Caco-2 (cell line): ENCODE data around the gene OR2M3. TPM values are rescaled to one million over a fixed set of nuclear protein-coding genes. Genes with fewer than 3 reads are reported as not detected.

ENCODE experiments used
- BruUV-seq: library from RNA; stranded (reverse); fragments of 400-500 nt; replicated peaks from 2 replicates; lab custom pipeline; 2021; lab: Mats Ljungman, UMichigan
- CTCF ChIA-PET: fragments of 300-600 bp; sonication (Branson Sonifier 250); formaldehyde crosslinking; loops from one replicate; lab custom pipeline; 2022; ENCODE audit warnings: antibody characterized with exemption; lab: Charles Lee
- POLR2A ChIA-PET: fragments of 300-600 bp; sonication (Branson Sonifier 250); formaldehyde crosslinking; loops from one replicate; lab custom pipeline; 2022; ENCODE audit warnings: antibody characterized with exemption; lab: Charles Lee
- DNase-seq, 2 experiments: peaks; one replicate each; pipeline versions ENCODE4 v3.0.0 to v3.0.0-alpha.2; 2020 to 2022
- H3K27me3 ChIP-seq: replicated peaks from 2 replicates; pipeline ENCODE4 v1.6.0; 2011; ENCODE audit warnings: low read length; ENCODE audit not compliant: control insufficient read depth, insufficient read depth
- H3K36me3 ChIP-seq: 2 replicates; pipeline ENCODE4 v1.5.1; 2011; ENCODE audit warnings: low read length; ENCODE audit not compliant: control insufficient read depth, insufficient read depth
- H3K4me1 ChIP-seq: fragments of 250-450 bp; sonication (Bioruptor Pico); 2 replicates; pipeline ENCODE4 v1.5.1; 2020; ENCODE audit warnings: mild to moderate bottlenecking
- H3K4me3 ChIP-seq: 2 replicates; pipeline ENCODE4 v1.5.1; 2011; ENCODE audit warnings: low read depth, mild to moderate bottlenecking, control low read depth, low read length
- H3K9me3 ChIP-seq: fragments of 250-450 bp; sonication (Bioruptor Pico); 2 replicates; pipeline ENCODE4 v1.5.1; 2020; ENCODE audit warnings: mild to moderate bottlenecking, moderate library complexity
- H3K27ac Mint-ChIP-seq: one replicate; pipeline ENCODE4 v1.8.0; 2022; ENCODE audit warnings: mixed read lengths; ENCODE audit not compliant: unreplicated experiment
- H3K27me3 Mint-ChIP-seq: one replicate; pipeline ENCODE4 v1.8.0; 2022; ENCODE audit warnings: mixed read lengths; ENCODE audit not compliant: insufficient read depth, unreplicated experiment
- H3K36me3 Mint-ChIP-seq: one replicate; pipeline ENCODE4 v1.8.0; 2022; ENCODE audit warnings: mild to moderate bottlenecking, mixed read lengths; ENCODE audit not compliant: insufficient read depth, unreplicated experiment
- H3K4me1 Mint-ChIP-seq: one replicate; pipeline ENCODE4 v1.8.0; 2022; ENCODE audit warnings: low read depth, mixed read lengths; ENCODE audit not compliant: unreplicated experiment
- H3K4me3 Mint-ChIP-seq: one replicate; pipeline ENCODE4 v1.8.0; 2022; ENCODE audit warnings: mild to moderate bottlenecking, moderate library complexity, mixed read lengths; ENCODE audit not compliant: unreplicated experiment
- H3K9me3 Mint-ChIP-seq: one replicate; pipeline ENCODE4 v1.8.0; 2022; ENCODE audit warnings: mixed read lengths; ENCODE audit not compliant: unreplicated experiment
- intact Hi-C: fragments of 100-400 bp; cut with micrococcal nuclease; formaldehyde crosslinking; loops from one replicate; pipeline ENCODE4 v1.10.0; 2022; ENCODE audit not compliant: unreplicated experiment
- total RNA-seq: library from RNA; stranded (reverse); gene quantifications from 2 replicates; pipeline ENCODE4 v1.2.3, GENCODE V29; 2022
- TF ChIP-seq, protein P1 (sequence below), 2 experiments: fragments of 200-600 bp in 1 of 2; IDR thresholded peaks; 1 replicate in 1 of 2; 2 replicates in 1 of 2; pipeline versions ENCODE4 v1.5.1 to v1.8.0; 2011 to 2022; ENCODE audit warnings: antibody characterized with exemption in 1 of 2, control low read depth in 1 of 2, inconsistent platforms in 1 of 2, low read depth in 1 of 2, low read length in 1 of 2, mild to moderate bottlenecking in 1 of 2, moderate library complexity in 1 of 2; ENCODE audit not compliant: insufficient read depth in 1 of 2, severe bottlenecking in 1 of 2, unreplicated experiment in 1 of 2

OR2M3 gene
- total RNA-seq, 1 experiment from 2014 or later: not detected

DNA sequence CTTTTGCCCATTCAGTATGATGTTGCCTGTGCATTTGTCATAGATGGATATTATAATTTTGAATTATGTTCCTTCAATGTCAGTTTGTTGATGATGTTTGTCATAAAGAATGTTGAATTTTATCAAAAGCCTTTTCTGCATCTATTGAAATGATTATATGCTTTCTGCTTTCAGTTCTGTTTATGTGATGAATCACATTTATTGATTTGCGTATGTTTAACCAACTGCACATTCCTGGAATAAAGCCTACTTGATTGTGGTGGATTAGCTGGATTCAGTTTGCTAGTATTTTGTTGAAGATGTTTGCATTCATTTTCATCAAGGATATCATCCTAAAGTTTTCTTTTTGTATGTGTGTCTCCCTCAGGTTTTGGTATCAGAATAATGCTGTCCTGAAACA lies 28.5 kb downstream of the OR2M3 start:
- no peaks in the 10 kb centered on the region for H3K4me1 ChIP-seq
- no peaks in the 10 kb centered on the region for H3K4me1 Mint-ChIP-seq
- no peak for DNase-seq
- intact Hi-C loops: no loop called here
- H3K27me3 Mint-ChIP-seq: no peaks in the 10 kb centered on the region
- no TSS peak for BruUV-seq
- no peak overlapping the region for H3K4me3 ChIP-seq
- TF ChIP-seq, protein P1, sequence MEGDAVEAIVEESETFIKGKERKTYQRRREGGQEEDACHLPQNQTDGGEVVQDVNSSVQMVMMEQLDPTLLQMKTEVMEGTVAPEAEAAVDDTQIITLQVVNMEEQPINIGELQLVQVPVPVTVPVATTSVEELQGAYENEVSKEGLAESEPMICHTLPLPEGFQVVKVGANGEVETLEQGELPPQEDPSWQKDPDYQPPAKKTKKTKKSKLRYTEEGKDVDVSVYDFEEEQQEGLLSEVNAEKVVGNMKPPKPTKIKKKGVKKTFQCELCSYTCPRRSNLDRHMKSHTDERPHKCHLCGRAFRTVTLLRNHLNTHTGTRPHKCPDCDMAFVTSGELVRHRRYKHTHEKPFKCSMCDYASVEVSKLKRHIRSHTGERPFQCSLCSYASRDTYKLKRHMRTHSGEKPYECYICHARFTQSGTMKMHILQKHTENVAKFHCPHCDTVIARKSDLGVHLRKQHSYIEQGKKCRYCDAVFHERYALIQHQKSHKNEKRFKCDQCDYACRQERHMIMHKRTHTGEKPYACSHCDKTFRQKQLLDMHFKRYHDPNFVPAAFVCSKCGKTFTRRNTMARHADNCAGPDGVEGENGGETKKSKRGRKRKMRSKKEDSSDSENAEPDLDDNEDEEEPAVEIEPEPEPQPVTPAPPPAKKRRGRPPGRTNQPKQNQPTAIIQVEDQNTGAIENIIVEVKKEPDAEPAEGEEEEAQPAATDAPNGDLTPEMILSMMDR (IDR thresholded peaks at IDR 0.05; ENCODE audit: insufficient read depth in 1 of 2, low read depth in 1 of 2, low read length in 1 of 2, severe bottlenecking in 1 of 2, unreplicated experiment in 1 of 2): no peak
- H3K36me3 Mint-ChIP-seq: no peaks in the 10 kb centered on the region
- H3K27ac Mint-ChIP-seq: no peak overlapping the region
- no peaks in the 10 kb centered on the region for H3K9me3 Mint-ChIP-seq
- ChIA-PET CTCF (no interaction called here), POLR2A (no interaction called here)
- no peaks in the 10 kb centered on the region for H3K36me3 ChIP-seq
- H3K4me3 Mint-ChIP-seq: no peak overlapping the region
- no peaks in the 10 kb centered on the region for H3K27me3 ChIP-seq
- H3K9me3 ChIP-seq: no peaks in the 10 kb centered on the region

DNA sequence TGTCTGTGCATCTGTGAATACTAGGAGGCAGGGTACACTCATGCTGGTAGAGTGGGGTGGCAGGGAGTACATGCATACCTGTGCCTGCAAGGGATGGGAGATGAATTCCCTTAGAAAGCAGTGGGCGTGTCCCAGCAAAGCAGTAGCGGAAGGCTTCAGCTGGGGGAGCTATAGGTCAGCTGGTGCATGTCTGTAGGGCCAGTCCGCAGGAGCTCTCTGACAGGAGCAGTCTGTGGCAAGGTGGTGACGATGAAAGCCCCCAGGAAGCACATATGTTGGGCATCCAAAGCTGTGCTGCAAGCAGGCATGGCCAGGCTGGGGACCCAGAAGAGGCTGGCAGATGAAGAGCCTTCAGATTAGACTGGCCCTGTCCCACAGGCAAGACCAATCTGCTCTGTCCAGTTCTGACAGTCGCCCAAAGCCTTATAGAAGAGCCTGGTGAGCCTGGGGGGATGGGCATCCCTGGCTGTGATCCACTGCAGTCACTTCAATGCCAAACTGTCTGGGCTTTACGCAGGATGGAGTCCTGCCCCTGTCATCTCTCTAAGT lies 32.4 kb downstream of the OR2M3 start:
- Mint-ChIP-seq H3K4me1 (no peaks in the 10 kb centered on the region), H3K27me3 (no peaks in the 10 kb centered on the region), H3K4me3 (no peak overlapping the region), H3K36me3 (no peaks in the 10 kb centered on the region), H3K27ac (no peak overlapping the region), H3K9me3 (no peaks in the 10 kb centered on the region)
- Histone ChIP-seq H3K27me3 (no peaks in the 10 kb centered on the region), H3K4me3 (no peak overlapping the region), H3K4me1 (no peaks in the 10 kb centered on the region), H3K36me3 (no peaks in the 10 kb centered on the region), H3K9me3 (no peaks in the 10 kb centered on the region)
- intact Hi-C loops: no loop called here
- POLR2A ChIA-PET: no interaction called here
- no TSS peak for BruUV-seq
- TF ChIP-seq, protein P1 (IDR thresholded peaks at IDR 0.05; ENCODE audit: insufficient read depth in 1 of 2, low read depth in 1 of 2, low read length in 1 of 2, severe bottlenecking in 1 of 2, unreplicated experiment in 1 of 2): no peak
- no peak for DNase-seq
- CTCF ChIA-PET: no interaction called here

DNA sequence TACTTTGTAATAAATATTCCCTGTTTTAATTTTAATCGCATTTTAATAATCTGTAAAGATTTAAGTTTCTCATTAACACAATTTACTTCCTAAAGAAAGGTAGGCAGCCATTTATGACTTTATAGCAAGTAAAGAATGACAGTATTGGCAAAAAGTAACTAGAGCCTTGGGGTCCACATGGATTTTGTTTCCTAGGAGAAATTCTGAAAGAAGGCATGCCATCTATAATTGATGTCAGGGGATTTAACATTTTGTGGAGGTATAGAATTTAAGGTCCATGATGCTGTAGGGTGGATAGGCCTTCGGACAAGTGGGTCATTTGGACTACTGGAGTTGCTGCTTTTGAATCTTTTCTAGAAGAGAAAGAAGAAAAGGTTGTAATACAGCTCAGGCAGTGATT lies 34.1 kb downstream of the OR2M3 start, which contains the start of gene OR2M4:
TSS of gene OR2M4 (plus strand) at position 301 of the 400 bp plus-strand sequence. CDS start 7,512 bp downstream, outside the sequence.
- H3K27ac Mint-ChIP-seq: no peak within 1 kb of the TSS
- Histone ChIP-seq H3K4me1 (no peaks in the 10 kb centered on the region), H3K27me3 (no peaks in the 10 kb centered on the region), H3K4me3 (no peak within 1 kb of the TSS), H3K9me3 (no peaks in the 10 kb centered on the region), H3K36me3 (no peaks in the 10 kb centered on the region)
- POLR2A ChIA-PET: no interaction called here
- DNase-seq: no peak
- intact Hi-C loops: no loop called here
- CTCF ChIA-PET: no interaction called here
- no peaks in the 10 kb centered on the region for H3K4me1 Mint-ChIP-seq
- TF ChIP-seq, protein P1 (IDR thresholded peaks at IDR 0.05; ENCODE audit: insufficient read depth in 1 of 2, low read depth in 1 of 2, low read length in 1 of 2, severe bottlenecking in 1 of 2, unreplicated experiment in 1 of 2): no peak
- H3K9me3 Mint-ChIP-seq: no peaks in the 10 kb centered on the region
- no peaks in the 10 kb centered on the region for H3K36me3 Mint-ChIP-seq
- no peak within 1 kb of the TSS for H3K4me3 Mint-ChIP-seq
- no TSS peak for BruUV-seq
- H3K27me3 Mint-ChIP-seq: no peaks in the 10 kb centered on the region
